Measurements from ENCODE around the gene BCS1L. TPM values are rescaled to one million over a fixed set of nuclear protein-coding genes. Genes with fewer than 3 reads are reported as not detected.

BCS1L gene
- total and polyA plus RNA-seq, 11 donors: 27.3 to 54.7 (median 43.7) TPM

- peaks cover 0 to 10% (median 0%) of the 10 kb centered on the region in 12 donors for H3K4me1 ChIP-seq
- no peaks in the 10 kb centered on the region for H3K27me3 ChIP-seq
- ATAC-seq (no peak), DNase-seq (no peak)
- H3K27ac ChIP-seq: no peak overlapping the region
- peaks cover 0 to 3% (median 0%) of the 10 kb centered on the region in 9 donors for H3K36me3 ChIP-seq
- TF ChIP-seq POLR2A (IDR thresholded peaks at IDR 0.05) (no peak), CTCF (IDR thresholded peaks at IDR 0.05) (no peak)
- no peaks in the 10 kb centered on the region for H3K9me3 ChIP-seq
- intact Hi-C loops (cut with DNase I): no loop called here
- 94 to 97% (median 96%) methylated on average over 4 of the region's 4 CpGs for WGBS, 4 donors
- H3K4me3 ChIP-seq: no peak overlapping the region
Observed at GRCh38 chr2:218627939-218628338, 31.5 kb upstream of the BCS1L start.

DNA sequence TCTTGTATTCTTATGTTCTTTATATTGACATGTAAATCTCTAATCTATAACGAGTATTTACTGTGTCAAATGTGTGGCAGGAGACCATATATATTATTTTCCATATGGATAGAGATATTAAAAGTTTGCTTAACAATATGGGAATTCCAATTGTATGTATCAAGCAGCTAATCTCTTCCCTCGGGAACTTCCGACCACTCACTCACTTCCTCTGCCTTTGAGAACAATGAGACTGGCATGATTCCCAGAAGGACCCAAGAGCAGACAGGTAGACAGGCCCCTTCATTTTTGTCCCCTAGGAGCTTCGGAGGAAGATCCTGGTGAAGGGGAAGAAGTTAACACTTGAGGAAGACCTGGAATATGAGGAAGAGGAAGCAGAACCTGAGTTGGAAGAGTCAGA is 27.6 kb upstream of the BCS1L start:
- H3K4me1 ChIP-seq: peaks cover 0 to 3% (median 0%) of the 10 kb centered on the region in 12 donors
- intact Hi-C loops (cut with DNase I): no loop called here
- ATAC-seq (peak in 1 of 4 donors; percentile 69), DNase-seq (no peak)
- 44 to 58% (median 52%) methylated on average over 4 of the region's 4 CpGs for WGBS, 4 donors
- H3K9me3 ChIP-seq: no peaks in the 10 kb centered on the region
- TF ChIP-seq CTCF (IDR thresholded peaks at IDR 0.05): no peak
- TF ChIP-seq POLR2A (IDR thresholded peaks at IDR 0.05): no peak
- no peak overlapping the region for H3K4me3 ChIP-seq
- H3K36me3 ChIP-seq: peaks cover 0 to 41% (median 36%) of the 10 kb centered on the region in 9 donors
- no peaks in the 10 kb centered on the region for H3K27me3 ChIP-seq
- no peak overlapping the region for H3K27ac ChIP-seq

DNA sequence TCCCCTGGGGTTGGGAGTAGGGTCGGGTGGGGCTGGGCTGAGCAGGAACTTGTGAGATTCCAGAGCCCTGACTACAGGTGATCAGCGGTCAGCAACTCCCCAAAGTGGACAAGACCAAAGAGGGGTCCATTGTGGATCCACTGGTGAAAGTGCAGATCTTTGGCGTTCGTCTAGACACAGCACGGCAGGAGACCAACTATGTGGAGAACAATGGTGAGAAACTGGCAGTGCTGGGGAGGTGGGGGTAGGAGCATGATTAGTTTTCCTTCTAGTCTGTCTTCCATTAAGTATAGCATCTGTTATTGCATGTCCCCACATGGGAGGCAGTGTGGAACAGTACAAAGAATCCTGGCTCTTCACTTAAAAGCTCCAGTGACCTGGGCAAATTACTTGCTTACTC is 23.8 kb upstream of the BCS1L start:
- DNase-seq (no peak), ATAC-seq (no peak)
- intact Hi-C loops (cut with DNase I): no loop called here
- 84 to 90% (median 89%) methylated on average over 5 of the region's 5 CpGs for WGBS, 4 donors
- Histone ChIP-seq H3K27me3 (no peaks in the 10 kb centered on the region), H3K27ac (no peak overlapping the region), H3K9me3 (no peaks in the 10 kb centered on the region), H3K4me3 (no peak overlapping the region), H3K36me3 (peaks cover 0 to 79% (median 74%) of the 10 kb centered on the region in 9 donors), H3K4me1 (peaks cover 0 to 3% (median 0%) of the 10 kb centered on the region in 12 donors)
- TF ChIP-seq CTCF (IDR thresholded peaks at IDR 0.05) (no peak), POLR2A (IDR thresholded peaks at IDR 0.05) (no peak)

- TF ChIP-seq POLR2A (IDR thresholded peaks at IDR 0.05) (no peak), CTCF (IDR thresholded peaks at IDR 0.05) (no peak)
- Histone ChIP-seq H3K9me3 (no peaks in the 10 kb centered on the region), H3K4me3 (no peak overlapping the region), H3K36me3 (peaks cover 0 to 100% (median 96%) of the 10 kb centered on the region in 9 donors), H3K27ac (no peak overlapping the region), H3K4me1 (no peaks in the 10 kb centered on the region), H3K27me3 (no peaks in the 10 kb centered on the region)
- intact Hi-C loops (cut with DNase I): no loop called here
- ATAC-seq (no peak), DNase-seq (no peak)
- 95 to 97% (median 96%) methylated on average over 18 of the region's 18 CpGs for WGBS, 4 donors
Observed at GRCh38 chr2:218638372-218638771, 21.1 kb upstream of the BCS1L start.

All from heart left ventricle (tissue), 16 donors.